ENCODE data around the gene LGALS1.
A peak's percentile ranks its signal among the peaks of the same experiment; 100 is the strongest.

Gene LGALS1

DNA sequence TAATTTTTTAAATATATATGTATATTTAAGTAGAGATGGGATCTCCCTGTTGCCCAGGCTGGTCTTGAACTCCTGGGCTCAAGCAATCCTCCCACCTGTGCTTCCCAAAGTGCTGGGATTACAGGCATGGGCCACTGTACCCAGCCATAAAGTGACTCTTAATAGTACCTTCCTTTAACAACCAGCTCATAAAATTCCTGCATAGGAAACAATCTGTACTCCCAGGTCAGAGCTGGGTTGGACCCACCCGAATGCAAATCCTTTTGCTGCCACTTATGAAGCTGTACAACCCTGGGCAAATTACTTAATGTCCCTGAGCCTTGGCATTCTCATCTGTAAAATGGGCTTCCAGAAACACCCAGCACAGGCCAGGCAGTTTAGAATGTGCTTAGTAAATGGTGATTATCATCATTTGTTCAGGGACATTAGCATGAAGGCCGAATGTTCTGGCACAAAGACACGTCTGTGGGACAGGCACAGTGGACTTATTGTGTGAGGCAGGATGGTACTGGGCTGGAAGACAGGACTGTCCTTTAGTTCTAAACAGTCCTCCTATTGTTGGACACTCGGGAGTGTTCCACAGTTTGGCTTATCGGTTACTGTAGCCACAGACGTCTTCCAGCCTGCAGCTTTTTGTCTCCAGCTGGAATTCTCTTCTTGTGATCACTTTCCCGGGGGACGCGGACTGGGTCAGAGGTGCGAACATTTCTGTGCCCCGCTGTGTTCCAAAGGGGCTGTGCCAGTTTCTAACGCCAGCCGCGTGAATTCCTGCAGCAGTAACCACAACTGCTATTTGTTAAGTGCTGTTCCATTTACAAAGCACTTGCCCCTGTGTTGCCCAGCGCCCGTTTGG, 11.0 kb upstream of the LGALS1 start:
- Mint-ChIP-seq H3K9me3 (no peaks in the 10 kb centered on the region), H3K27ac (no peak overlapping the region), H3K27me3 (no peaks in the 10 kb centered on the region), H3K36me3 (ENCODE audit: low read depth) (peaks cover 67% of the 10 kb centered on the region), H3K4me3 (no peak overlapping the region), H3K4me1 (ENCODE audit: low read depth) (peaks cover 37% of the 10 kb centered on the region)
- no peak for DNase-seq

DNA sequence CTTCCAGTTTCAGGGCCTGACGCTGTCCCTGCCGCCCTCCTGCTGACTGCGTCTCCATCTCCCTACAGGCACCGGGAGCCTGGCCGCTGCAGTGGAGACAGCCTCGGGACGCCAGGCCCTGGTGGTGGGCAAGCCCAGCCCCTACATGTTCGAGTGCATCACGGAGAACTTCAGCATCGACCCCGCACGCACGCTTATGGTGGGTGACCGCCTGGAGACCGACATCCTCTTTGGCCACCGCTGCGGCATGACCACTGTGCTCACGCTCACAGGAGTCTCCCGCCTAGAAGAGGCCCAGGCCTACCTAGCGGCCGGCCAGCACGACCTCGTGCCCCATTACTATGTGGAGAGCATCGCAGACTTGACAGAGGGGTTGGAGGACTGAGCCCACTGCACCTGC, 9.9 kb upstream of the LGALS1 start:
- H3K9me3 Mint-ChIP-seq: no peaks in the 10 kb centered on the region
- H3K27ac Mint-ChIP-seq: no peak overlapping the region
- H3K4me1 Mint-ChIP-seq (ENCODE audit: low read depth): peaks cover 30% of the 10 kb centered on the region
- no peak overlapping the region for H3K4me3 Mint-ChIP-seq
- no peak for DNase-seq
- H3K27me3 Mint-ChIP-seq: no peaks in the 10 kb centered on the region
- peaks cover 60% of the 10 kb centered on the region for H3K36me3 Mint-ChIP-seq (ENCODE audit: low read depth)

- Mint-ChIP-seq H3K27me3 (no peaks in the 10 kb centered on the region), H3K36me3 (ENCODE audit: low read depth) (peaks cover 37% of the 10 kb centered on the region), H3K27ac (peak overlapping the region; percentile 55), H3K4me1 (ENCODE audit: low read depth) (peaks cover 44% of the 10 kb centered on the region), H3K9me3 (no peaks in the 10 kb centered on the region), H3K4me3 (no peak overlapping the region)
- DNase-seq: no peak
Measured at GRCh38 chr22:37669586-37669985, 5.8 kb upstream of the LGALS1 start.

- H3K9me3 Mint-ChIP-seq: no peaks in the 10 kb centered on the region
- H3K4me1 Mint-ChIP-seq (ENCODE audit: low read depth): peaks cover 64% of the 10 kb centered on the region
- DNase-seq: no peak
- peaks cover 11% of the 10 kb centered on the region for H3K36me3 Mint-ChIP-seq (ENCODE audit: low read depth)
- H3K4me3 Mint-ChIP-seq: no peak overlapping the region
- H3K27me3 Mint-ChIP-seq: no peaks in the 10 kb centered on the region
- H3K27ac Mint-ChIP-seq: peak overlapping the region; percentile 38
Measured at GRCh38 chr22:37672206-37672919, 3.1 kb upstream of the LGALS1 start.

- H3K36me3 Mint-ChIP-seq (ENCODE audit: low read depth): peaks cover 7% of the 10 kb centered on the region
- no peak for DNase-seq
- H3K27ac Mint-ChIP-seq: no peak overlapping the region
- H3K4me3 Mint-ChIP-seq: no peak overlapping the region
- H3K9me3 Mint-ChIP-seq: no peaks in the 10 kb centered on the region
- peaks cover 68% of the 10 kb centered on the region for H3K4me1 Mint-ChIP-seq (ENCODE audit: low read depth)
- no peaks in the 10 kb centered on the region for H3K27me3 Mint-ChIP-seq
Measured at GRCh38 chr22:37672920-37673455, 2.4 kb upstream of the LGALS1 start.

- Mint-ChIP-seq H3K27me3 (no peaks in the 10 kb centered on the region), H3K9me3 (no peaks in the 10 kb centered on the region), H3K27ac (peak overlapping the region; percentile 71), H3K4me3 (no peak overlapping the region), H3K4me1 (ENCODE audit: low read depth) (peaks cover 72% of the 10 kb centered on the region), H3K36me3 (ENCODE audit: low read depth) (peaks cover 7% of the 10 kb centered on the region)
- DNase-seq: no peak
Measured at GRCh38 chr22:37674248-37674647, 1.2 kb upstream of the LGALS1 start.

DNA sequence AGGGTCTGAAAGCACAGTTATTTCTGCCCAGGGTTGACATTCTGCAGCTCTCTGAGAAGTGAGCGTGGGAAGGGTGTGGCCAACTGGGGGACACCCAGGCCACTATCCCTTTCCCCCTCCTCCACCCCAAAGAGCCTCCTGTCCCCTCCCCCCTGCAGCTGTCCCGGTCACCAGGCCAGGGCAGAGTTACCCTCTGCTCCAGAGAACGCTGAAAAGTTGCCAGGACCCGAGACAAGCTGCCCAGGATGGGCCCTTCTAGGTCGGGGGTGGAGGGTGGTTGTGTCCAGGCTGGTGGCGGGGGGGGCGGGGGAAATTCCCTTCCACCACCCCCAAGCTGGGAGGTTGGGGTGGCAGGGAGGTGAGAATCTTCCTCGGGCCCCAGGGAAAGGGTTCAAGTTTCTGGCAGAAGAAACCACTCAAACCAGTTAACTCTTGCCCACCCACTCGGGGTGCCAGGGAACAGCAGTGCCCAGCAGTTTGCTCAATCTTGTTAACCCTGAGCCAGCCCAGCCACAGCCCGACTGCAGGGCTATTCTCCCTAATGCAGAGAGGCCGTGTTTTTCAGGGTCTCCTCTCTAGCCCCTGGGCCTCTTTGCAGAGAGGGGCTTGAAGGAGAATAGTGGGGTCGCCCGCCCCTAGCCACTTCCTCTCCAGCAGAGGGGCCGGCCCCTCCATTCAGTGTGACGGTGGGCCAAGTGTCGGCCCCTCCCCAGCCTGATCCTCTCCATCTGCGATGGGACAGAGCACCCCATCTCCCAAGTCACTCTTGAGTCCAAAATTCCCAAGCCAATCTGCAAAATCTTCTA, 697 bp downstream of the LGALS1 start:
- Mint-ChIP-seq H3K27ac (peak overlapping the region; percentile 93), H3K36me3 (ENCODE audit: low read depth) (peaks cover 5% of the 10 kb centered on the region), H3K4me1 (ENCODE audit: low read depth) (peaks cover 65% of the 10 kb centered on the region), H3K4me3 (peak overlapping the region; percentile 79), H3K9me3 (no peaks in the 10 kb centered on the region), H3K27me3 (no peaks in the 10 kb centered on the region)
- DNase-seq: peak; percentile 59

DNA sequence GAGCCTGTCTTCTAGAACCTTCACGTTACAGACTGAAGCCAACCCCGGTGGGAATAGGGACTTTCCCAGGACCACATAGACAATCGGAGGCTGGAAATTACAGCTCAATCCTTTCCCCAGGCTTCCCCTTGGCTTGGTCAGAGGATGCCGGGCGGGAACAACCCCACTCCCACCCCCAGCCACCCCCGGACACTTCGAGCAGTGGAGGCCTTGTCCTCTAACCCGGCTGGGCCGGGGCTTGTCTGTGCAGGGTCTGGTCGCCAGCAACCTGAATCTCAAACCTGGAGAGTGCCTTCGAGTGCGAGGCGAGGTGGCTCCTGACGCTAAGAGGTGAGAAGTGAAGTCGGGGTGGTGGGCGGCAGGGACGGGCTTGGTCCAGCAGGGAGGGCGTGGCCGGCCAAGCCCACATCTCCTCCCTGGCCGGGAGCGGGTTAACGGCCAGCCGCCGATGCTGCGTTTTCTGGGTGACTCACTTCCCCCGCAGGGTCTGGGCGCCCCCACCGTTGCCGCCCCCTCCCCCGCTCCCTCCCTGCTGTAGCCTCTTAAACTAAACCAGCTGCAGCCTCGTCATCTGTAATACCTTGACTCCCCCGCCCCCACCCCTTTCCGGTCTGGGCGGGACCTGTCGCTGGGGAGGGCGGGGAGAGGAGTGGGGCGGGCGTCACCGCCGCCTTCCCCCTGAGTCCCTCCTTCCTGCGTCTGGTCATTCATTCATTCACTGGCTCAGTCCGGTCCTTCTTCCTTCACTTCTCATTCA, 1.5 kb downstream of the LGALS1 start:
- Mint-ChIP-seq H3K4me3 (peak overlapping the region; percentile 79), H3K36me3 (ENCODE audit: low read depth) (peaks cover 5% of the 10 kb centered on the region), H3K4me1 (ENCODE audit: low read depth) (peaks cover 65% of the 10 kb centered on the region), H3K9me3 (no peaks in the 10 kb centered on the region), H3K27ac (peak overlapping the region; percentile 93), H3K27me3 (no peaks in the 10 kb centered on the region)
- peak; percentile 96 for DNase-seq

- no peak for DNase-seq
- Mint-ChIP-seq H3K36me3 (ENCODE audit: low read depth) (peaks cover 5% of the 10 kb centered on the region), H3K9me3 (no peaks in the 10 kb centered on the region), H3K4me3 (peak overlapping the region; percentile 79), H3K27ac (peak overlapping the region; percentile 93), H3K27me3 (no peaks in the 10 kb centered on the region), H3K4me1 (ENCODE audit: low read depth) (peaks cover 59% of the 10 kb centered on the region)
Measured at GRCh38 chr22:37677493-37677974, 2.1 kb downstream of the LGALS1 start.

DNA sequence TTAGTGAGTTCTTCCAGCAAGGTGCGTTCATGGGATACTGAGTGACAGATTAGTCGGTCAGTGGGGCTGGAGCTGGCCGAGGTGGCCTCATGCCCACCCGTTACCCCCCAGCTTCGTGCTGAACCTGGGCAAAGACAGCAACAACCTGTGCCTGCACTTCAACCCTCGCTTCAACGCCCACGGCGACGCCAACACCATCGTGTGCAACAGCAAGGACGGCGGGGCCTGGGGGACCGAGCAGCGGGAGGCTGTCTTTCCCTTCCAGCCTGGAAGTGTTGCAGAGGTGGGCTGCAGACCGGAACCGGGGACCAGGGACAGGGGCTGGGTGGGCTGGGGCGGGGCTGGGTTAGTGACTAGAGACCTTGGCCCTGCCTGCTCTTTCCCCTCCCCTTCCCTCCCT, 2.9 kb downstream of the LGALS1 start:
- Mint-ChIP-seq H3K4me1 (ENCODE audit: low read depth) (peaks cover 51% of the 10 kb centered on the region), H3K27ac (no peak overlapping the region), H3K9me3 (no peaks in the 10 kb centered on the region), H3K4me3 (no peak overlapping the region), H3K36me3 (ENCODE audit: low read depth) (peaks cover 5% of the 10 kb centered on the region), H3K27me3 (no peaks in the 10 kb centered on the region)
- DNase-seq: no peak

GRCh38 chr22:37679670-37680069, 4.2 kb downstream of the LGALS1 start:
- H3K27me3 Mint-ChIP-seq: no peaks in the 10 kb centered on the region
- peak overlapping the region; percentile 60 for H3K27ac Mint-ChIP-seq
- DNase-seq: no peak
- peaks cover 41% of the 10 kb centered on the region for H3K4me1 Mint-ChIP-seq (ENCODE audit: low read depth)
- H3K36me3 Mint-ChIP-seq (ENCODE audit: low read depth): peaks cover 5% of the 10 kb centered on the region
- H3K4me3 Mint-ChIP-seq: no peak overlapping the region
- H3K9me3 Mint-ChIP-seq: no peaks in the 10 kb centered on the region

DNA sequence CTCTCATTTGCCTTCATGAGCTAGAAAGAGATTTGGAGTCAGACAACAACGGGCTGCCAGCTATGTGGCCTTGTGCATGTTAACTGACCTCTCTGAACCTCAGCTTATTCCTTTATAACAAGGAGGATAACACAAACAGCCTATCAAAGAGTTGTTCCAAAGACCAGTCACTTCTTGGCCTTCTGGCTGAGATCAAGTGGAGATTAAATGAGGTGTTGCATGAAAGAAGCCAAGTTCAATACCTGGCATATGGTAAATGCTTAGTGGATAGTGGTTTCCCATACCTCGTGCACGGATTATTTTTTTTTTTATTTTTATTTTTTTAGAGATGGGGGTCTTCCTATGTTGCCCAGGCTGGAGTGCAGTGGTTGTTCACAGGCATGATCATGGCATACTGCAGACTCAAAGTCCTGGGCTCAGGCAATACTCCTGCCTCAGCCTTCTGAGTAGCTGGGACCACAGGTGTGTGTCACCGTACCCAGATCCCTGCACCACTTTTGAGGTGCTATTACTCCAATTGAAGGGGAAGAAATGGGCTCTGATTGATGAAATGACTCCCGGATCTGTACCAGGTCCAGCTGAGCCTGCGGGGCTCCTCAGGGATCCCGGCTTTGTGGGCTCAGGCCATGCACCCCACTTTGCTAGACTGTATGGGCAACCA, 4.9 kb downstream of the LGALS1 start:
- H3K36me3 Mint-ChIP-seq (ENCODE audit: low read depth): peaks cover 5% of the 10 kb centered on the region

DNA sequence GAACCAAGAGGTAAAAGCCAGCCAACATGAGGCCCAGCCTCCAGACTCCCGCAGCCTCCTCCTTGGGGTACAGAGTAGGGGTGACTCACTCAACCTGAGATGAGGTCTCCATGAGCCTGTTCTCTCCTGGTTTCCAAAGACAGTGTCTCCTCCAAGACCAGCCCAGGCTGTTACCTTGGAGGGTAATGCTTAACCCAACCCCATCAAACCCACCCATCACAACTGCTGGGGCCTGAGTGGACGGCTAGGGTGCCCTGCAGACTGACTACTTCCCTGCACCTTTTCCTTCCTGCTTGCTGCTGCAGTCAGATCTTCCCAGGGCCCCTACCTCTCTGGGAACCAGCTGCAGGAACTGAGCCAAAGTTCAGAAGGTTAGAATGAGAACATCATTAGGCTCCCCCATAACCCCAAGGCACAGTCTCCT, 5.6 kb downstream of the LGALS1 start:
- H3K27ac Mint-ChIP-seq: no peak overlapping the region
- H3K27me3 Mint-ChIP-seq: no peaks in the 10 kb centered on the region
- no peak overlapping the region for H3K4me3 Mint-ChIP-seq
- no peak for DNase-seq
- H3K36me3 Mint-ChIP-seq (ENCODE audit: low read depth): peaks cover 6% of the 10 kb centered on the region
- H3K4me1 Mint-ChIP-seq (ENCODE audit: low read depth): peaks cover 32% of the 10 kb centered on the region
- H3K9me3 Mint-ChIP-seq: no peaks in the 10 kb centered on the region

More for the DNA sequence above, 4.9 kb downstream of the LGALS1 start:
- Mint-ChIP-seq H3K27me3 (no peaks in the 10 kb centered on the region), H3K4me1 (ENCODE audit: low read depth) (peaks cover 35% of the 10 kb centered on the region), H3K9me3 (no peaks in the 10 kb centered on the region), H3K27ac (no peak overlapping the region), H3K4me3 (no peak overlapping the region)
- no peak for DNase-seq
